ENCODE measurements around the gene TNFRSF14.

The TNFRSF14 gene

DNA sequence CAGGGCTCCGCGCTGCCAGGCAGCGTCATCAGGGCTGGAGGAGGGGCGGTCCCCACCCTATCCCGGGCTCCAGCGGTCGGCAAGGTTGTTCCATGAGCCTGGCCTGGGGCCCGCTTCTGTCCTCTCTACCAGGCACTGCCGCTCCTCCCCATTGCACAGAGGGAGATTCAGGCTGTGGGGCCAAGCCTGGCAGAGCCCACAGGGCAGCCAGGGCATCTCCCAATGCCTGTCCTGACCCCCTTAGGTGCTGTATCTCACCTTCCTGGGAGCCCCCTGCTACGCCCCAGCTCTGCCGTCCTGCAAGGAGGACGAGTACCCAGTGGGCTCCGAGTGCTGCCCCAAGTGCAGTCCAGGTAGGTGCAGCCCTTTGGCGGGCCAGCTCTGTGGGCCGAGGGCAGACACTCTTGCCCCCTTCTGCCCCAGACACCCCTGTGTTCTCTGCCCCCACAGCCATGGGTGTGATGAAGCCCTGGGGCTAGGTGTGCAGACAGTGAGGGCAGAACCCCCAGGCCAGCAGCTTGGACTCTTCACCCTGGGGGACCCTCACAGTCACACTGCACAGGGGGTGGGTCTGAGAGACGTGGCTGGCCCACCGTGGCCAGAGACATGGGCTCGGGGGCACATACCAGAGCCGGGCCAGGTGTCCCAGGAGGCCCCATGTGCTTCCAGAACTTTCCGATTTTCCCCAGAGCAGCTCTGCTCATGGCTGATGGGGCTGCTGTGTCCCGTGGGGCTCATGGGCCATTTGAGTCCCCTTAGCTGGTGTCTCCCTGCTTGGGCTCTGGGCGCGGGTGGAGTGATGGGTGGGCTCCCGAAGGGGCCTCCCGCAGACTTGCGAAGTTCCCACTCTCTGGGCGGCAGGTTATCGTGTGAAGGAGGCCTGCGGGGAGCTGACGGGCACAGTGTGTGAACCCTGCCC lies 1.6 kb downstream of the TNFRSF14 start:
- Histone ChIP-seq H3K4me1 (ENCODE audit: insufficient read depth, low read length) (peaks cover 26% of the 10 kb centered on the region), H3K36me3 (ENCODE audit: insufficient read depth, low read length) (peaks cover 9% of the 10 kb centered on the region), H3K27me3 (ENCODE audit: control insufficient read depth in 1 of 2, insufficient read depth in 2 of 2, low read length in 2 of 2) (no peaks in the 10 kb centered on the region), H3K27ac (ENCODE audit: low read depth, low read length) (peak overlapping the region; percentile 90), H3K4me3 (ENCODE audit: low read depth in 1 of 2, low read length in 2 of 2) (peak overlapping the region; percentile 52 to 96), H3K9me3 (ENCODE audit: low read length) (no peaks in the 10 kb centered on the region), H3K9ac (ENCODE audit: low read length) (no peak overlapping the region)

DNA sequence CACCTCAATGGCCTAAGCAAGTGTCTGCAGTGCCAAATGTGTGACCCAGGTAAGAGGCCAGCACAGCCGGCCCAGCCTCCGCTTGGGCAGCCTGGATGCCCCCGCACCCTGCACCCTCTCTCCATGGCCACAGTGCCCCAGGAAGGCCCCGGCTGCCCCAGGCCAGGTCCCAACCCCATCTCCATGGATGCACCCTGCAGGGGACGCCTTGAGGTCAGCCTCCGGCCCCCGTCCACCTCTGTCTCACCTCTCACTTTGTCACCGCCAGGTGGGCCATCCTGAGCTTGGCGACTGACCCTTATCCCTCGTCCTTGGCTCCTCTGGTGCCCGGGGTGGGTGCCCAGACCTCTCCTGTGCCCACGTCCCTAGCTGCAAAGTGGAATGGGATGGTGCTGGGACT lies 2.2 kb downstream of the TNFRSF14 start:
- H3K9me3 ChIP-seq (ENCODE audit: low read length): no peaks in the 10 kb centered on the region
- H3K4me1 ChIP-seq (ENCODE audit: insufficient read depth, low read length): peaks cover 26% of the 10 kb centered on the region
- H3K27me3 ChIP-seq (ENCODE audit: control insufficient read depth in 1 of 2, insufficient read depth in 2 of 2, low read length in 2 of 2): no peaks in the 10 kb centered on the region
- no peak overlapping the region for H3K27ac ChIP-seq (ENCODE audit: low read depth, low read length)
- H3K9ac ChIP-seq (ENCODE audit: low read length): no peak overlapping the region
- H3K4me3 ChIP-seq (ENCODE audit: low read depth in 1 of 2, low read length in 2 of 2): no peak overlapping the region
- peaks cover 16% of the 10 kb centered on the region for H3K36me3 ChIP-seq (ENCODE audit: insufficient read depth, low read length)

DNA sequence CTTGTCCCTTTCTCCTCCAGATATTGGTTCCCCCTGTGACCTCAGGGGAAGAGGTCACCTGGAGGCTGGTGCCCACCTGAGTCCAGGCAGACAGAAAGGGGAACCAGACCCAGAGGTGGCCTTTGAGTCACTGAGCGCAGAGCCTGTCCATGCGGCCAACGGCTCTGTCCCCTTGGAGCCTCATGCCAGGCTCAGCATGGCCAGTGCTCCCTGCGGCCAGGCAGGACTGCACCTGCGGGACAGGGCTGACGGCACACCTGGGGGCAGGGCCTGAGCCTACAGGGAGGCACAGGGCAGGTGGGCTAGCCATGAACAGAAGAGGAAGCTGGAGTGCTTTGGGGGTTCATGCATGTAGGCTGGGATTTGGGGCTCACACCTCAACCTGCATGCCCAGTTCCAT lies 2.7 kb downstream of the TNFRSF14 start:
- Histone ChIP-seq H3K9me3 (ENCODE audit: low read length) (no peaks in the 10 kb centered on the region), H3K36me3 (ENCODE audit: insufficient read depth, low read length) (peaks cover 18% of the 10 kb centered on the region), H3K4me3 (ENCODE audit: low read depth in 1 of 2, low read length in 2 of 2) (no peak overlapping the region), H3K4me1 (ENCODE audit: insufficient read depth, low read length) (peaks cover 26% of the 10 kb centered on the region), H3K27ac (ENCODE audit: low read depth, low read length) (no peak overlapping the region), H3K9ac (ENCODE audit: low read length) (no peak overlapping the region), H3K27me3 (ENCODE audit: control insufficient read depth in 1 of 2, insufficient read depth in 2 of 2, low read length in 2 of 2) (no peaks in the 10 kb centered on the region)

DNA sequence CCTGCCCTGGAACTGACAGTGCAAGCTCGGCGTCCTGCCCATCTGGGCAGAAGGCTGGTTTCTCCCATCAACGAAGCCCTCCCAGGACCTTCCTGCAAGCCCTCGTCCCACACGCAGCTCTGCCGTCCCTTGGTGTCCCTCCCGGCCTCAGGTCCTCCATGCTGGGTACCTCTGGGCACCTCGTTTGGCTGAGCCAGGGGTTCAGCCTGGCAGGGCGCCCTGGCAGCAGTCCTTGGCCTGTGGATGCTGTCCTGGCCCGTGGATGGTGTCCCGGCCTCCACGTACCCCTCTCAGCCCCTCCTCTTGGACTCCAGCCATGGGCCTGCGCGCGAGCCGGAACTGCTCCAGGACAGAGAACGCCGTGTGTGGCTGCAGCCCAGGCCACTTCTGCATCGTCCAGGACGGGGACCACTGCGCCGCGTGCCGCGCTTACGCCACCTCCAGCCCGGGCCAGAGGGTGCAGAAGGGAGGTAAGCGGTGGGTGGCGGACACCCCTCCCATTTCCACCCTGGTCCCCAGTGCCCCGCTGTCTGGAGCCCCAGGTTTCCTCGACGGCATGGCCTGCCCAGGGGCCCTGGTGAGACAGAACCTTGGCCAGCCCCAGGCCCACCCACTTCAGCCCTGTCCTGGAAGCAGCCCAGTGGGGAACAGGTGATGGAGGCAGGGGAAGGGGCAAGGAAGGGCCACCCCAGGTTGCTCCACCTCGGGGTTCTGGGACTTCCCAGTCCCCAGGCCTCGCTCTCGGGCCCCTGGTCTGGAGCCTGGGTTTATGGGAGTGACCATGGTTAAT lies 3.5 kb downstream of the TNFRSF14 start:
- no peaks in the 10 kb centered on the region for H3K9me3 ChIP-seq (ENCODE audit: low read length)
- peaks cover 18% of the 10 kb centered on the region for H3K36me3 ChIP-seq (ENCODE audit: insufficient read depth, low read length)
- peaks cover 24% of the 10 kb centered on the region for H3K4me1 ChIP-seq (ENCODE audit: insufficient read depth, low read length)
- H3K27ac ChIP-seq (ENCODE audit: low read depth, low read length): no peak overlapping the region
- H3K9ac ChIP-seq (ENCODE audit: low read length): no peak overlapping the region
- H3K27me3 ChIP-seq (ENCODE audit: control insufficient read depth in 1 of 2, insufficient read depth in 2 of 2, low read length in 2 of 2): no peaks in the 10 kb centered on the region
- no peak overlapping the region for H3K4me3 ChIP-seq (ENCODE audit: low read depth in 1 of 2, low read length in 2 of 2)

DNA sequence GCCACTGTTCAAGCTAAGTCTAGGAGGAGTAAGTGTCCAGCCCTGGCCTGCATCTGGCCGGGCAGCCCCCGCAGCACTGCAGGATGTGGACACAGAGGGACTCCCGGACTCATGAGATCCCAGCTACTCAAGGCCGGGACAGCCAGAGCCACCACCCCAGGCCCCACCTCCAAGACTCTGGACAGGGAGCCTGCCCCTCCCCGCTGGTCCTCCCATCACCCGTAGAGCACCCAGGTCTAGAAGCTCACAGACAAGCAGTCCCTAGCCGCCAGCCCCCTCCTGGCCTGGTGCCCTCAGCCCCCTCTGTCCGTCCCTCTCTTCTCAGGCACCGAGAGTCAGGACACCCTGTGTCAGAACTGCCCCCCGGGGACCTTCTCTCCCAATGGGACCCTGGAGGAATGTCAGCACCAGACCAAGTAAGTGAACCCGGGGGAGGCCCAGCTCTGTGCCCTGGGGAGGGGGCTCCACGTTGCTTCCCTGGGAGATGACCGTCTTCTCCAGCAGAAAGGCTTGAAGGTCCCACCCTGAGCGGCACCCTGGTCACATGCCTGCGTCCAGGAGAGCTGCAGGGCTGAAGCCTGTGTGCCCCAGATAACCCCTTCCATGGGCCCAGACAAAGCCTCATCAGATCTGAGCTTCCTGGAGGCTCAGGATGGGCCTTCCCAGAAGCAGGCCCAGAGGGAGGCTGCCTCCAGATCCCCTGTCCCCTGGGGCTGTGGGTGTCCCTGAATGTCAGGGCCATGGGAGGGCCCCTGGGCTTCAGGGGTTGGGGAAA lies 4.3 kb downstream of the TNFRSF14 start:
- Histone ChIP-seq H3K27ac (ENCODE audit: low read depth, low read length) (no peak overlapping the region), H3K4me3 (ENCODE audit: low read depth in 1 of 2, low read length in 2 of 2) (no peak overlapping the region), H3K9me3 (ENCODE audit: low read length) (no peaks in the 10 kb centered on the region), H3K9ac (ENCODE audit: low read length) (no peak overlapping the region), H3K36me3 (ENCODE audit: insufficient read depth, low read length) (peaks cover 18% of the 10 kb centered on the region), H3K27me3 (ENCODE audit: control insufficient read depth in 1 of 2, insufficient read depth in 2 of 2, low read length in 2 of 2) (no peaks in the 10 kb centered on the region), H3K4me1 (ENCODE audit: insufficient read depth, low read length) (peaks cover 18% of the 10 kb centered on the region)

DNA sequence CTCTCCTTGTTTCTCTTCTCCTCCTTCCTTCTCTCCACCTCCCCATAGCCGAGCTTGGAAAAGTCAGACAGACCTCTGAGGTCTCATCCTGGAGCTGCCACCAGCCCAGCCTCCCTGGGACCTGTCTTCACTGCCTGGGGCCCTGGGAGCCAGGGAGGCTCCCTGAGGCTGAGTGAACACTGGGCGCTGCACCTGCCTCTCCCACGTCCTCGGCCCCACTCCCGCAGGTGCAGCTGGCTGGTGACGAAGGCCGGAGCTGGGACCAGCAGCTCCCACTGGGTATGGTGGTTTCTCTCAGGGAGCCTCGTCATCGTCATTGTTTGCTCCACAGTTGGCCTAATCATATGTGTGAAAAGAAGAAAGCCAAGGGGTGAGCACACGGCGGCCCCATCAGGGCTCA lies 5.3 kb downstream of the TNFRSF14 start:
- peaks cover 18% of the 10 kb centered on the region for H3K36me3 ChIP-seq (ENCODE audit: insufficient read depth, low read length)
- H3K27ac ChIP-seq (ENCODE audit: low read depth, low read length): no peak overlapping the region
- H3K27me3 ChIP-seq (ENCODE audit: control insufficient read depth in 1 of 2, insufficient read depth in 2 of 2, low read length in 2 of 2): peaks cover 0 to 7% of the 10 kb centered on the region in 2 donors
- H3K9me3 ChIP-seq (ENCODE audit: low read length): no peaks in the 10 kb centered on the region
- H3K9ac ChIP-seq (ENCODE audit: low read length): no peak overlapping the region
- peaks cover 18% of the 10 kb centered on the region for H3K4me1 ChIP-seq (ENCODE audit: insufficient read depth, low read length)
- no peak overlapping the region for H3K4me3 ChIP-seq (ENCODE audit: low read depth in 1 of 2, low read length in 2 of 2)

DNA sequence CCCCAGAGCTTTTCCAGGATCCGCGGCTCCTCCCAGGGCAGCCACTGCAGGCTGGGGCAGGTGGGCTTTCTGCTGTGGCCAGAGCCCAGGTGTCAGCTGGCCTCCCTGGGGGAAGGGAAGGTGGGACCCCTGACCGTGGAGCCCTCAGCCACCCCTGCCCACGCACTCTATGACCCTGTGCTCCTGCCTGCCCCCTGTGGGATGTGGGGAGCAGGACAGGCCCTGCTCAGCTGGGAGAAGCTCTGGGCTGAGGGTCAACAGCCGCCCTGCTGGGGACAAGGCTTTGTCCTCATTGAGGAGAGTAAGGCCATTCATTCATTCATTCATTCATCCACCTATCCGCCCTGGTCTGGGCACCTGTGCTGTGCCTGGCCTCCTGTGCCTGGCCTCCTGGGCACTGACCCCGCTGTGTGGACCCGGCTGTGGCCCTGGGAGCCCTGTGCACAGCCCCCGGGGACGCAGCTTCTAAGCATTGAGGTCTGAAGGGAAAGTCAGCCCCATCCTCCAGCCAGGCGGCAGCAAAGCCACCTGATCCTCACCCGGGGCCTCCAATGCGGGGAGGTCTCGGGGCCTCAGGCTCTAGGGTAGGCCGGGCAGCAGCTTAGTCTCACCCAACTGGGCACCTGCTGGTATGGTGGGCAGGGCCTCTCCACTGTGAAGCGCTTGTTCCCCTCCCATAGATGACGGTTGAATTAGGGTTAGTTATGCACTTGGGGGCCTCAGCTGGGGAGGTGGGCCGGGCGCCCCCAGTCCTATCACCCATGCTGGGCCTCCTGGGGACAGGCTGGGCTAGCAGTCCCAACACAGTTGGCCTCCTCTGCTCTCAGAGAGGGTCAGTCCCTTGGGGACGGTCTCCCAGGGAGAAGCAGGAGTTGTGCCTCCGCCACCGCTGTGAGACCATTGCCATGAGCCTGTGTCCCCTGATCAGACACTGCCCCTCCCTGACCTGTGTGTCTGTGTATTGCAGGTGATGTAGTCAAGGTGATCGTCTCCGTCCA lies 6.0 kb downstream of the TNFRSF14 start:
- Histone ChIP-seq H3K4me3 (ENCODE audit: low read depth in 1 of 2, low read length in 2 of 2) (no peak overlapping the region), H3K27ac (ENCODE audit: low read depth, low read length) (no peak overlapping the region), H3K9ac (ENCODE audit: low read length) (no peak overlapping the region), H3K9me3 (ENCODE audit: low read length) (no peaks in the 10 kb centered on the region), H3K36me3 (ENCODE audit: insufficient read depth, low read length) (peaks cover 18% of the 10 kb centered on the region), H3K4me1 (ENCODE audit: insufficient read depth, low read length) (peaks cover 14% of the 10 kb centered on the region), H3K27me3 (ENCODE audit: control insufficient read depth in 1 of 2, insufficient read depth in 2 of 2, low read length in 2 of 2) (peaks cover 0 to 11% of the 10 kb centered on the region in 2 donors)

DNA sequence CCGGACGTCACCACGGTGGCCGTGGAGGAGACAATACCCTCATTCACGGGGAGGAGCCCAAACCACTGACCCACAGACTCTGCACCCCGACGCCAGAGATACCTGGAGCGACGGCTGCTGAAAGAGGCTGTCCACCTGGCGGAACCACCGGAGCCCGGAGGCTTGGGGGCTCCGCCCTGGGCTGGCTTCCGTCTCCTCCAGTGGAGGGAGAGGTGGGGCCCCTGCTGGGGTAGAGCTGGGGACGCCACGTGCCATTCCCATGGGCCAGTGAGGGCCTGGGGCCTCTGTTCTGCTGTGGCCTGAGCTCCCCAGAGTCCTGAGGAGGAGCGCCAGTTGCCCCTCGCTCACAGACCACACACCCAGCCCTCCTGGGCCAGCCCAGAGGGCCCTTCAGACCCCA lies 7.0 kb downstream of the TNFRSF14 start:
- peaks cover 18% of the 10 kb centered on the region for H3K36me3 ChIP-seq (ENCODE audit: insufficient read depth, low read length)

DNA sequence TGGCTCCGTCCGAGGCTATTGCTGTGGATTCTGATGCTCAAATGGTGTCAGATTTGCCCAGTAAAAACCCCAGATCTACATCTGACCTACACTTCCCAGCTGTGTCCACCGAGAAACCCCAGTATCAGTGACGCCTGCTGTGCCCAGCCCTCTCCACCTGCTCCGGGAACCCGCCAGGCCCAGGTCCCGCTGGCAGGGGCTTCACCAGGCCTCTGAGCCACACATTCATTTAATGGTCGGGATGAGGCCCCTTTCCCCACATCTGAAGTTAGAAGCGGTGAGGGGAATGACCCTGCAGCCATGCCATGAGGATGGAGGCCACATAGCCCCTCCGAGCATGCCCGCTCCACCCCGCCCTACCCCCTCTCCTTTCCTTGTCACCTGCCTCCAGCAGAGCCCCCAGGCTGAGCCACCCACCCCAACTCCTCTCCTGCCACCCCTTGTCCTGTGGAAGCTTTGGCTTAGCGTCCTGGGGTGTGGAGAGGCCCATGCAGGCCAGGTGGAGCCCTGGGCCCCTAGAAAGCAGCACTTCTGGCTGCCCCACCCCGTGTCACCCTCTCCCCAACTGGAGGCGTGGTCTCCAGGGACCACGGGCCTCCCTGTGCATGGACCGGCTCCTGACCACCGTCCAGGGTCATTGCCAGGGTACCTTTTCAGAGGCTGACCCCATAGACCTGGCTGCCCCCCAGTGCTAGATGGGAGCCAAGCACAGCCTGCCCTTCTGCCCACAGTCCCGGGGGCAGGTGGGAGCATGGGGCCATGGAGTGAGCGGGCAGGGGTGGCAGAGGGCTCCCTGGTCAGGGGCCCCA lies 8.0 kb downstream of the TNFRSF14 start:
- H3K9ac ChIP-seq (ENCODE audit: low read length): no peak overlapping the region
- H3K4me1 ChIP-seq (ENCODE audit: insufficient read depth, low read length): no peaks in the 10 kb centered on the region
- peaks cover 8% of the 10 kb centered on the region for H3K36me3 ChIP-seq (ENCODE audit: insufficient read depth, low read length)
- no peak overlapping the region for H3K27ac ChIP-seq (ENCODE audit: low read depth, low read length)
- peaks cover 0 to 15% of the 10 kb centered on the region in 2 donors for H3K27me3 ChIP-seq (ENCODE audit: control insufficient read depth in 1 of 2, insufficient read depth in 2 of 2, low read length in 2 of 2)
- no peaks in the 10 kb centered on the region for H3K9me3 ChIP-seq (ENCODE audit: low read length)
- no peak overlapping the region for H3K4me3 ChIP-seq (ENCODE audit: low read depth in 1 of 2, low read length in 2 of 2)

More for the DNA sequence above, 7.0 kb downstream of the TNFRSF14 start:
- Histone ChIP-seq H3K4me3 (ENCODE audit: low read depth in 1 of 2, low read length in 2 of 2) (no peak overlapping the region), H3K27ac (ENCODE audit: low read depth, low read length) (no peak overlapping the region), H3K9ac (ENCODE audit: low read length) (no peak overlapping the region), H3K9me3 (ENCODE audit: low read length) (no peaks in the 10 kb centered on the region), H3K4me1 (ENCODE audit: insufficient read depth, low read length) (peaks cover 5% of the 10 kb centered on the region), H3K27me3 (ENCODE audit: control insufficient read depth in 1 of 2, insufficient read depth in 2 of 2, low read length in 2 of 2) (peaks cover 0 to 15% of the 10 kb centered on the region in 2 donors)

Data from muscle layer of colon (tissue), 2 donors.